Liver (tissue), 9 donors: ENCODE results near the gene PGD. TPM values are rescaled to one million over a fixed set of nuclear protein-coding genes. Genes with fewer than 3 reads are reported as not detected.

Source experiments
- DNase-seq: peaks from one replicate; pipeline ENCODE4 v3.0.0-alpha.2; 2017; ENCODE audit warnings: low spot score
- H3K27ac ChIP-seq, 2 donors: one replicate each; pipeline ENCODE4 v1.7.0; 2013; ENCODE audit warnings: inconsistent platforms in 2 of 2, low read length in 2 of 2, control low read depth in 1 of 2, low read depth in 1 of 2, mild to moderate bottlenecking in 1 of 2
- H3K27me3 ChIP-seq, 4 donors: one replicate each; pipeline versions ENCODE4 v1.6.1 to v1.7.0; 2013; ENCODE audit warnings: low read length in 3 of 4, inconsistent platforms in 1 of 4, mild to moderate bottlenecking in 1 of 4, moderate library complexity in 1 of 4; ENCODE audit not compliant: control insufficient read depth in 4 of 4, insufficient read depth in 4 of 4
- H3K36me3 ChIP-seq, 4 donors: one replicate each; pipeline versions ENCODE4 v1.6.1 to v1.7.0; 2013; ENCODE audit warnings: low read length in 3 of 4, mild to moderate bottlenecking in 3 of 4, low read depth in 1 of 4, moderate library complexity in 1 of 4; ENCODE audit not compliant: control insufficient read depth in 4 of 4, insufficient read depth in 3 of 4
- H3K4me1 ChIP-seq, 4 donors: one replicate each; pipeline versions ENCODE4 v1.6.1 to v1.7.0; 2013; ENCODE audit warnings: low read length in 3 of 4, mild to moderate bottlenecking in 3 of 4, moderate library complexity in 1 of 4; ENCODE audit not compliant: control insufficient read depth in 4 of 4, insufficient read depth in 4 of 4
- H3K4me3 ChIP-seq, 3 donors: one replicate each; pipeline versions ENCODE4 v1.6.1 to v1.7.0; 2013; ENCODE audit warnings: low read length in 3 of 3, control low read depth in 1 of 3, low read depth in 1 of 3, mild to moderate bottlenecking in 1 of 3
- H3K9ac ChIP-seq, 2 donors: one replicate each; pipeline ENCODE4 v1.7.0; 2013; ENCODE audit warnings: low read length in 2 of 2, mild to moderate bottlenecking in 2 of 2, moderate library complexity in 2 of 2, control low read depth in 1 of 2, low read depth in 1 of 2
- H3K9me3 ChIP-seq, 4 donors: one replicate each; pipeline versions ENCODE4 v1.6.1 to v1.7.0; 2013; ENCODE audit warnings: low read length in 3 of 4; ENCODE audit not compliant: control insufficient read depth in 4 of 4
- ATF3 ChIP-seq: IDR thresholded peaks from 2 replicates; pipeline ENCODE4 v1.6.1; 2016; ENCODE audit warnings: antibody characterized with exemption
- EGR1 ChIP-seq, 2 donors: IDR thresholded peaks; 2 replicates each; pipeline ENCODE4 v1.6.1; 2016 to 2018; ENCODE audit warnings: antibody characterized with exemption in 2 of 2, low read depth in 2 of 2
- FOXA1 ChIP-seq: IDR thresholded peaks from 2 replicates; pipeline ENCODE4 v1.6.1; 2016; ENCODE audit warnings: antibody characterized with exemption
- FOXA2 ChIP-seq: IDR thresholded peaks from 2 replicates; pipeline ENCODE4 v1.6.1; 2016; ENCODE audit warnings: antibody characterized with exemption
- GABPA ChIP-seq, 2 donors: IDR thresholded peaks in 1 of 2; conservative IDR thresholded peaks in 1 of 2; 2 replicates each; pipeline ENCODE4 v1.6.1; 2016; ENCODE audit warnings: antibody characterized with exemption in 2 of 2, mild to moderate bottlenecking in 1 of 2, moderate library complexity in 1 of 2
- HNF4A ChIP-seq, 2 donors: conservative IDR thresholded peaks; 2 replicates each; pipeline ENCODE4 v1.6.1; 2016; ENCODE audit warnings: antibody characterized with exemption in 2 of 2, mild to moderate bottlenecking in 2 of 2
- HNF4G ChIP-seq: IDR thresholded peaks from 2 replicates; pipeline ENCODE4 v1.6.1; 2016; ENCODE audit warnings: antibody characterized with exemption
- JUND ChIP-seq, 2 donors: IDR thresholded peaks; 2 replicates each; pipeline ENCODE4 v1.6.1; 2016; ENCODE audit warnings: antibody characterized with exemption in 2 of 2
- MAX ChIP-seq: IDR thresholded peaks from 2 replicates; pipeline ENCODE4 v1.6.1; 2016; ENCODE audit warnings: antibody characterized with exemption
- RAD21 ChIP-seq, 2 donors: IDR thresholded peaks; 2 replicates each; pipeline ENCODE4 v1.6.1; 2016; ENCODE audit warnings: antibody characterized with exemption in 2 of 2, mild to moderate bottlenecking in 2 of 2
- REST ChIP-seq: IDR thresholded peaks from 2 replicates; pipeline ENCODE4 v1.6.1; 2016; ENCODE audit warnings: antibody characterized with exemption, mild to moderate bottlenecking
- SP1 ChIP-seq: IDR thresholded peaks from 2 replicates; pipeline ENCODE4 v1.6.1; 2018; ENCODE audit warnings: antibody characterized with exemption, mild to moderate bottlenecking
- TAF1 ChIP-seq: conservative IDR thresholded peaks from 2 replicates; pipeline ENCODE4 v1.6.1; 2016; ENCODE audit warnings: antibody characterized with exemption, mild to moderate bottlenecking
- YY1 ChIP-seq: IDR thresholded peaks from 2 replicates; pipeline ENCODE4 v1.6.1; 2016; ENCODE audit warnings: antibody characterized with exemption, mild to moderate bottlenecking
- ZBTB33 ChIP-seq: IDR thresholded peaks from 2 replicates; pipeline ENCODE4 v1.6.1; 2016; ENCODE audit warnings: antibody characterized with exemption
- WGBS: extraction: QIAGEN DNeasy Blood & Tissue Kit; methylation state at CpG from one replicate; pipeline ENCODE4 v1.1.7; 2013; 5-methylcytosine and 5-hydroxymethylcytosine counted together
- polyA plus RNA-seq, 2 donors: library from polyadenylated mRNA; stranded (reverse) in 1 of 2; unstranded in 1 of 2; fragments of 200-250 nt in 1 of 2; fragments of >200 nt in 1 of 2; fragmentation: Nextera tagmentation in 1 of 2; extraction: Ambion mirVana in 1 of 2; gene quantifications; one replicate each; pipeline versions ENCODE4 v1.2.1 to v1.2.3, GENCODE V29; 2013 to 2015
- total RNA-seq, 2 donors: library from RNA; depleted of rRNA; stranded (reverse); fragments of >200 nt; gene quantifications; one replicate each; pipeline ENCODE4 v1.2.3, GENCODE V29; 2014
- donor health status: healthy.
- donor health status: healthy.
- donor health status: healthy.
- donor health status: healthy.
- donor health status: healthy.

The PGD gene
- total and polyA plus RNA-seq, 4 donors = 45.9 to 112 (median 70.7) TPM

- no peak overlapping the region for H3K4me3 ChIP-seq
- WGBS = 97% methylated on average over 5 of the region's 5 CpGs
- H3K27me3 ChIP-seq = no peaks in the 10 kb centered on the region
These were observed 41.9 kb downstream of the PGD start for GRCh38 chr1:10440794-10441193.

GRCh38 chr1:10444248-10444647 is 45.4 kb downstream of the PGD start:
- DNase-seq = no peak
- TF ChIP-seq MAX (no peak), RAD21 (IDR thresholded peaks at IDR 0.05) (no peak), FOXA2 (no peak), ATF3 (no peak), HNF4G (no peak), EGR1 (IDR thresholded peaks at IDR 0.05; ENCODE audit: low read depth in 2 of 2) (no peak), REST (no peak), YY1 (no peak), TAF1 (no peak), JUND (IDR thresholded peaks at IDR 0.05) (no peak), HNF4A (conservative IDR thresholded peaks at IDR 0.05) (no peak), ZBTB33 (no peak), GABPA (IDR thresholded peaks at IDR 0.05 in 1 of 2, conservative IDR thresholded peaks at IDR 0.05 in 1 of 2) (no peak)
- Histone ChIP-seq H3K27me3 (no peaks in the 10 kb centered on the region), H3K4me3 (no peak overlapping the region), H3K4me1 (no peaks in the 10 kb centered on the region), H3K9me3 (no peaks in the 10 kb centered on the region), H3K9ac (no peak overlapping the region), H3K27ac (no peak overlapping the region), H3K36me3 (peaks cover 0 to 5% (median 1%) of the 10 kb centered on the region in 4 donors)
- WGBS = 98% methylated on average over 6 of the region's 6 CpGs

More at GRCh38 chr1:10440794-10441193, 41.9 kb downstream of the PGD start:
- no peak for DNase-seq
- Histone ChIP-seq H3K9ac (no peak overlapping the region), H3K27ac (no peak overlapping the region), H3K9me3 (no peaks in the 10 kb centered on the region), H3K36me3 (peaks cover 0 to 5% (median 1%) of the 10 kb centered on the region in 4 donors), H3K4me1 (no peaks in the 10 kb centered on the region)
- no peak for TF ChIP-seq SP1
- no peak for TF ChIP-seq ZBTB33
- no peak for TF ChIP-seq FOXA1
- TF ChIP-seq ATF3 = no peak
- TF ChIP-seq EGR1 (IDR thresholded peaks at IDR 0.05; ENCODE audit: low read depth in 2 of 2) = no peak
